HCT116 (cell line): Measurements from ENCODE around the gene BAIAP2L1. TPM values are rescaled to one million over a fixed set of nuclear protein-coding genes. Genes with fewer than 3 reads are reported as not detected.

Source experiments
- ATAC-seq: fragments of 200-7000 bp; cut with Tn5 transposase; 2 replicates; pipeline ENCODE4 v1.9.1; 2020; ENCODE audit warnings: mild to moderate bottlenecking, moderate library complexity
- BruUV-seq: library from RNA; stranded (reverse); fragments of 400-500 nt; replicated peaks from 2 replicates; lab custom pipeline; 2021; lab: Mats Ljungman, UMichigan
- CTCF ChIA-PET: fragments of 300-600 bp; sonication (Branson Sonifier 250); formaldehyde crosslinking; loops from one replicate; lab custom pipeline; 2021; ENCODE audit warnings: antibody characterized with exemption; lab: Charles Lee
- POLR2A ChIA-PET: fragments of 300-600, 350-600 bp; sonication (Branson Sonifier 250); formaldehyde crosslinking; loops from one replicate; lab custom pipeline; 2021; ENCODE audit warnings: antibody characterized with exemption; lab: Charles Lee
- RAD21 ChIA-PET, 2 experiments: fragments of 300-600 bp; sonication (Branson Sonifier 250); formaldehyde crosslinking; loops; one replicate each; lab custom pipeline; 2023; ENCODE audit warnings: low total read pairs in 2 of 2; ENCODE audit not compliant: uncharacterized antibody in 2 of 2, unreplicated experiment in 2 of 2, low non-redundant PET in 1 of 2; lab: Charles Lee
- DNase-seq: peaks from one replicate; pipeline ENCODE4 v3.0.0-alpha.2; 2010; ENCODE audit warnings: low read depth, low spot score
- H2AFZ ChIP-seq: fragments of 200-600 bp; shearing (Covaris generic), sonication (generic); 2 replicates; pipeline ENCODE4 v1.6.1; 2017; ENCODE audit warnings: low read depth, mixed run types, mixed read lengths, antibody characterized with exemption, low read length; ENCODE audit not compliant: poor library complexity, severe bottlenecking
- H3K27ac ChIP-seq: 2 replicates; pipeline ENCODE4 v1.5.1; 2012; ENCODE audit warnings: low read depth, low read length
- H3K27me3 ChIP-seq: fragments of 200-600 bp; sonication (generic); 2 replicates; pipeline ENCODE4 v1.6.1; 2016; ENCODE audit warnings: mixed run types, low read length, mixed read lengths; ENCODE audit not compliant: insufficient read depth
- H3K36me3 ChIP-seq, 2 experiments: fragments of 200-500 bp in 1 of 2; fragments of 200-600 bp in 1 of 2; sonication (Bioruptor generic) in 1 of 2; sonication (generic) in 1 of 2; 2 replicates each; pipeline versions ENCODE4 v1.5.1 to v1.6.1; 2014 to 2016; ENCODE audit warnings: low read length in 2 of 2, inconsistent platforms in 1 of 2, mixed read lengths in 1 of 2, mixed run types in 1 of 2; ENCODE audit not compliant: insufficient read depth in 2 of 2, control insufficient read depth in 1 of 2
- H3K4me1 ChIP-seq, 2 experiments: fragments of 200-600 bp in 1 of 2; sonication (generic) in 1 of 2; 2 replicates each; pipeline versions ENCODE4 v1.5.1 to v1.6.1; 2012 to 2017; ENCODE audit warnings: low read length in 2 of 2, inconsistent platforms in 1 of 2, mild to moderate bottlenecking in 1 of 2, mixed read lengths in 1 of 2, mixed run types in 1 of 2, moderate library complexity in 1 of 2; ENCODE audit not compliant: insufficient read depth in 2 of 2, control insufficient read depth in 1 of 2
- H3K4me2 ChIP-seq: fragments of 200-600 bp; sonication (generic); 2 replicates; pipeline ENCODE4 v1.6.1; 2017; ENCODE audit warnings: mixed run types, low read length, mixed read lengths
- H3K4me3 ChIP-seq, 2 experiments: fragments of 200-600 bp in 1 of 2; sonication (generic) in 1 of 2; replicated peaks in 1 of 2; 2 replicates each; pipeline ENCODE4 v1.5.1; 2011 to 2016; ENCODE audit warnings: low read length in 2 of 2, control low read depth in 1 of 2, low read depth in 1 of 2, mild to moderate bottlenecking in 1 of 2, mixed read lengths in 1 of 2, mixed run types in 1 of 2
- H3K79me2 ChIP-seq: fragments of 200-600 bp; sonication (generic); 2 replicates; pipeline ENCODE4 v1.6.1; 2017; ENCODE audit warnings: mild to moderate bottlenecking, mixed run types, low read length, moderate library complexity, mixed read lengths; ENCODE audit not compliant: insufficient read depth
- H3K9ac ChIP-seq: fragments of 200-600 bp; sonication (generic); 2 replicates; pipeline ENCODE4 v1.6.1; 2016; ENCODE audit warnings: low read length, mixed read lengths
- H3K9me2 ChIP-seq: fragments of 200-600 bp; sonication (generic), shearing (Covaris generic); 2 replicates; pipeline ENCODE4 v1.6.1; 2017; ENCODE audit warnings: mixed run types, mild to moderate bottlenecking, moderate library complexity; ENCODE audit not compliant: insufficient read depth
- H3K9me3 ChIP-seq, 2 experiments: fragments of 200-500 bp in 1 of 2; fragments of 200-600 bp in 1 of 2; sonication (Bioruptor generic) in 1 of 2; sonication (generic) in 1 of 2; 2 replicates each; pipeline ENCODE4 v1.6.1; 2014 to 2017; ENCODE audit warnings: low read length in 2 of 2, mixed read lengths in 2 of 2, inconsistent platforms in 1 of 2, low read depth in 1 of 2, mild to moderate bottlenecking in 1 of 2, mixed run types in 1 of 2, moderate library complexity in 1 of 2; ENCODE audit not compliant: control insufficient read depth in 1 of 2, insufficient read depth in 1 of 2
- H4K20me1 ChIP-seq: fragments of 200-600 bp; sonication (generic), shearing (Covaris generic); 2 replicates; pipeline ENCODE4 v1.6.1; 2017; ENCODE audit warnings: mixed run types, mild to moderate bottlenecking, moderate library complexity; ENCODE audit not compliant: insufficient read depth
- ATF3 ChIP-seq: IDR thresholded peaks from 2 replicates; pipeline ENCODE4 v1.6.1; 2012
- CBX3 ChIP-seq: IDR thresholded peaks from 2 replicates; pipeline ENCODE4 v1.6.1; 2012; ENCODE audit warnings: low read depth
- FOSL1 ChIP-seq: IDR thresholded peaks from 2 replicates; pipeline ENCODE4 v1.6.1; 2012; ENCODE audit warnings: low read depth
- JUND ChIP-seq: IDR thresholded peaks from 2 replicates; pipeline ENCODE4 v1.6.1; 2012
- POLR2AphosphoS5 ChIP-seq: IDR thresholded peaks from 2 replicates; pipeline ENCODE4 v1.6.1; 2011; ENCODE audit warnings: mild to moderate bottlenecking, low read depth, low read length, moderate library complexity
- RAD21 ChIP-seq: IDR thresholded peaks from 2 replicates; pipeline ENCODE4 v1.6.1; 2012; ENCODE audit warnings: low read depth, mild to moderate bottlenecking
- REST ChIP-seq: IDR thresholded peaks from 2 replicates; pipeline ENCODE4 v1.6.1; 2012; ENCODE audit warnings: low read depth
- SP1 ChIP-seq: IDR thresholded peaks from 2 replicates; pipeline ENCODE4 v1.6.1; 2012; ENCODE audit warnings: low read depth
- TCF7L2 ChIP-seq: IDR thresholded peaks from 2 replicates; pipeline ENCODE4 v1.7.0; 2011; ENCODE audit warnings: borderline replicate concordance, inconsistent platforms; ENCODE audit not compliant: insufficient read depth, insufficient read length; ENCODE audit errors: extremely low read depth
- YY1 ChIP-seq: IDR thresholded peaks from 2 replicates; pipeline ENCODE4 v1.6.1; 2011; ENCODE audit warnings: low read length, low read depth, moderate library complexity, mild to moderate bottlenecking; ENCODE audit not compliant: insufficient replicate concordance; ENCODE audit errors: extremely low read depth
- ZNF274 ChIP-seq: fragments of 200-500 bp; sonication (Bioruptor generic); IDR thresholded peaks from 2 replicates; pipeline ENCODE4 v1.6.1; 2014; ENCODE audit warnings: mild to moderate bottlenecking, low read depth, low read length, inconsistent platforms
- intact Hi-C: fragments of 100-400 bp; cut with micrococcal nuclease; formaldehyde crosslinking; loops from 2 replicates; pipeline ENCODE4 v1.10.0; 2022
- total RNA-seq: library from RNA; stranded (reverse); gene quantifications from one replicate; pipeline ENCODE4 v1.2.1, GENCODE V29; 2021; ENCODE audit not compliant: unreplicated experiment

BAIAP2L1 gene
- total RNA-seq, 1 experiment from 2014 or later: 61.2 TPM

- peak overlapping the region; percentile 64 for H3K27ac ChIP-seq
Measured at GRCh38 chr7:98394377-98394836, 6.5 kb downstream of the BAIAP2L1 start.

More at GRCh38 chr7:98394377-98394836, 6.5 kb downstream of the BAIAP2L1 start:
- no peaks in the 10 kb centered on the region for H3K9me2 ChIP-seq
- intact Hi-C loops: no loop called here
- H3K27me3 ChIP-seq: no peaks in the 10 kb centered on the region
- peaks cover 28 to 49% of the 10 kb centered on the region in 2 experiments for H3K4me1 ChIP-seq
- POLR2A ChIA-PET: no interaction called here
- TF ChIP-seq TCF7L2 (no peak), SP1 (peak; percentile 31; the same call in 1 of the 2 replicates), REST (no peak), POLR2AphosphoS5 (no peak), YY1 (no peak), ZNF274 (no peak), ATF3 (no peak), CBX3 (no peak; the same call in 1 of the 2 replicates), JUND (peak; percentile 32; the same call in 1 of the 2 replicates), FOSL1 (peak; percentile 49; the same call in 1 of the 2 replicates), RAD21 (no peak)
- H2AFZ ChIP-seq: no peak overlapping the region
- H3K9me3 ChIP-seq: no peaks in the 10 kb centered on the region
- peak; percentile 83 for ATAC-seq
- DNase-seq: peak; percentile 34
- no TSS peak for BruUV-seq
- CTCF ChIA-PET: no interaction called here
- H3K36me3 ChIP-seq: peaks cover 0 to 10% of the 10 kb centered on the region in 2 experiments; a peak in 2 of 4 replicates
- H3K4me3 ChIP-seq: peak overlapping the region in 1 of 2 experiments; percentile 20; a peak in 1 of 4 replicates
- peaks cover 92% of the 10 kb centered on the region for H3K79me2 ChIP-seq
- RAD21 ChIA-PET: no interaction called here
- H4K20me1 ChIP-seq: peaks cover 8% of the 10 kb centered on the region; the same call in 1 of the 2 replicates
- H3K4me2 ChIP-seq: peak overlapping the region; percentile 62
- peak overlapping the region; percentile 11; the same call in 1 of the 2 replicates for H3K9ac ChIP-seq
